GM21737 (cell line): ENCODE measurements around the gene MAGI2.

Source experiments
- ATAC-seq: cut with Tn5 transposase; IDR thresholded peaks from one replicate; pipeline ENCODE4 v1.9.1; 2021; ENCODE audit warnings: mild to moderate bottlenecking, moderate library complexity; ENCODE audit not compliant: unreplicated experiment

The MAGI2 gene

DNA sequence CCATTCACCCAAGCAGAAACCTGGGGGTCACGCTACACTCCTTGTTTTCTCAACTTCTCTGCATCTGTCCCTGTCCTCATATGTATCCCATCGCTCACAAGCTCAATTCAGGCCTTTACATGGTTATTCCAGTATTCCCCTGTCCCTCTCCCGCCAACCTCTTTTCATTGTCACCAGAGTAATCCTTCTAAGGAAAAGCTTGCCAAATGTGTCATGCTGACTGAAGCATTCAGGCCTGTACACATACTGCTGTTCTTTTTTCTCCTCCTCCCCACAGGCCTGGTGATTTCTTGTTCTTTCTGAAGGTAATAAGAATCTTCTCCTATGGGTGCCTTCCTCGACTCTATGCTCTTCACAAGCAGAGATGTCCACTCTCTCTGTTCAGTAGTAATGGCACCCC is 1372.7 kb downstream of the MAGI2 start:
- ATAC-seq = no peak

DNA sequence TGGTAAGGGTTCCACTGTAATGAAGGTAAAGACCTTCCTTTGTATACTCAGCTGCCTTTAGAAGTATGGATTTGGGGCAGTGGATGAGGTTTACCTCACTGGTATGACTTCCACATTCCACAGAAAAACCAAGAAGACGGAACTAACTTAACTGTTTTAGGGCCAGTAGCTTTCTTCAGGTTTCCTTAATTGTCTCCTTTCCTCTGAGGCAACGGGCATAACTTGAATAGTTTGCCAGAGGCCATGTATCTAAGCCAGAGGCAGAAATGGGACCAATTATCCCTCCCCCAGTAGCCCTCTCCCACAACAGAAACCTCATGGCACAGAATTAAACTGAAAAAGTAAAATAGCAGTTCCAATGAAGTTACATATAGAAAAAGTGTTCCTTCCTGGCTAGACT is 1373.2 kb downstream of the MAGI2 start:
- ATAC-seq = no peak

DNA sequence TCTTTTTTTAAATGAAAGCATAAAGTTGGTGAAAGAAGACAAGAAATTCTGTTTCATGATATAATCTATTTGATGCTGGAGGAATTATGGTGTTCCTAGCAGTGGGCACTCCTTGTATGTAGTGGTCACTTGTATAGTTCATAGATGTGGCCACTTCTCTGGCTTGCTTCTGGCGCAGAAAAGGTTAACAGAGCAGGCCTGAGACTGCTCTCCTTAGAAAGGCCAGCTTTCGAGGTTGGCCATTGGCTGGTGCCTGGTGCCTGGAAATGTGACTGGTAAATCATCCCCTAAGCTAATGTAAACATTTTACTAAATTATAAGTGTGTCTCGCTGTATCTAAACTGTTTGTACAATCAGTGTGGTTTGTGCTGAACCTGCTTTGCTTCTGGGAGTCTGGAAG is 1378.8 kb downstream of the MAGI2 start:
- ATAC-seq = no peak

DNA sequence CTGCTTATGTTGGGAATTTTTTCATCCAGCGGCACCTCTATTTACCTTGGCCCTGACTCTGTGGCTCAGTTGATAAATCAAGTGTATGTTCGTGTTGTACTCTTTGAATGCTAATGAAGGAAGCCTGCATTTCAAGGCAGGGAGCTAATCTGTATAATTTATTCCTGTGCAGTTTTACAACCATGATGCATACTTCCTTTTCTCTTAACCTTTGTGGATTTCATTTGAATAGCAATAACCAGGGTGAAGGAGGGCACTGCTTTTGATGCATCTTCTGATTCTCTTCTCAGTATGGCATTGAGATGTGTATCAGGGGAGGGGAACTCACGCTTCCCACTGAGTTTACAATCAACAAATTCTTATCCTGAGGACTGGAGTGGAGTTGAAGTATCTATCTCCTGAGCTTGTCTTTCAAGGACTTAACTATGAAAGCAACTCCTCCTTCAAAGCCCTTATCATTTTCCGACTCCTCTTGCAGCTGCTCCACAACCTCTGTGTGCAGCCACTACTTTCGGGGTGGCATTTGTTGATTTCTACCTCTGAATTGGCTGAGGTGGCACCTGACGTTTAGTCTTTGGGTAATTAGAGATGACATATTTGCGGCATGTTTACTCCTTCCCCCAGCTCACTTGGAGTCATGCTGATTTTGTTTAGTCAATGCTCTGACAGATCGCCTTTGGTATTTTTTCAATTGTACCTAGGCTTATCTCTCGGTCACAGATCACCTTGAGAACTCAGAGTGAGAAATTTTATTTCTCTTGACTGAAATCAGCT is 1379.7 kb downstream of the MAGI2 start:
- ATAC-seq = no peak

DNA sequence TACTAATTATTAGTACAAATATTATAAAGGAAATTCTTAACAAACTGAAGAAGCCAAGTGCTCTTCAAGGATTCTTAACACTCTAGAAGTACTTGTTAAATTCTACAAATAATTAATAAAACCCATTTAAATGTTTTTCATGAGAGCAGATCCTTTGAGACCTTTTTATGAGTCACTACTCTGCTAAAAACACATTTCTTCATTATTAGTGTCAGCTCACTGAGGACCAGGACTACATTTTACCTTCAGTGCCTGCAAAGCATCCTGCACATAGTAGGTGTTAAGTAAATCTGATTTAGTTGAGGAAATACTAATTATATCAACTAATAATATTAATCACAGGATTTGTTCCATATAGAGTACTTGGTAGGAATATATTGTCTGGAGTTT is 1381.3 kb downstream of the MAGI2 start:
- no peak for ATAC-seq

DNA sequence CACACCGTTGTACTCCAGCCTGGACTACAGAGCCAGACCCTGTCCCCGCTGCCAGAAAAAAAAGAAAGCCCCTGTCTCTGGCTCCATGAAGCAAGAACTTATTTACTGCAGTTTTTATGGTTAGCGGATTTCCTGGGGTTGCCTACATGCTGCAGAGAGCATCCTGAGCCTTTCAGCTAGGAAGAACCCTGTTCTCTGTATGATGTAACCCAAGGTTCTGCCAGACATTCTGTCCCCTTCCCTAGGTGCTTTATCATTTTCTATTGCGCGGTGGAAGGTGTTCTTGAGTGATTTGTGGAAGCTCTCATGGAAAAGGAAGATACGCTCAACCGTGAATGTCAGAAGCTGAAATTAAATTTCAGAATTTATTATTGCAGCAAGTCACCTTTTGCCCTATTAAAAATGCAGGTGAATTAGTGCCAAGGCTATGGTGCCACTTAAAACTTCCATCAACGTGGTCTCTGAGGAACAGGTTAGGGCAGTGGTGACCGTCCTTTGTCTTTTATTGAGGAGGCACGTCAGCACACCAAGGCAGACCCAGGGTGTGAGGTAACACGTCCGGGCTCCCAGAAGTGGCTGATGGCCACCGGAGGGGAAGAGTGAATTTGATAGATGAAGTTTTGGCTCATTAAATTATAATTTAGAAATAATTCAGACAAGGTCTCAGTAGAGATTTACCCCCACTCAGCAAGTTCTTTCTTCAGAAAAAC is 1381.8 kb downstream of the MAGI2 start:
- no peak for ATAC-seq

DNA sequence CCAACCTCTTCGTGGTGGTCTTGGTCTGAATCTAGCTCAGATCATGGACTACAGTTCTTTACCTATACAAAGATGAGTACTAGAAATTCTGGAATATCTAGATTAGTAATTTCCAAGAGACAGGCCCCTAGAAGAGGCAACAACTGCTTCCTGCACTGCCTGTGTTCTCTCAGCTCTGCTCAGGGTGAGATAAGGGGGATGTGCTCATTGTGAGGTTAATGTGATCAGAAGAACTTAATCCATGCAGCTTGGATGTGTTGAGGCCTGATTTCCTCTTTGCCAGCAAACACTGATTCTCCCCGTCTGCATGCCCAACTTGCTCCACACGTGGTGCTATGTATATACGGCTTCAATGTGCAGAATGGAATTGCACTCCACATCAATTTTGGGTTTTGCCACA is 1386.9 kb downstream of the MAGI2 start:
- ATAC-seq = no peak

DNA sequence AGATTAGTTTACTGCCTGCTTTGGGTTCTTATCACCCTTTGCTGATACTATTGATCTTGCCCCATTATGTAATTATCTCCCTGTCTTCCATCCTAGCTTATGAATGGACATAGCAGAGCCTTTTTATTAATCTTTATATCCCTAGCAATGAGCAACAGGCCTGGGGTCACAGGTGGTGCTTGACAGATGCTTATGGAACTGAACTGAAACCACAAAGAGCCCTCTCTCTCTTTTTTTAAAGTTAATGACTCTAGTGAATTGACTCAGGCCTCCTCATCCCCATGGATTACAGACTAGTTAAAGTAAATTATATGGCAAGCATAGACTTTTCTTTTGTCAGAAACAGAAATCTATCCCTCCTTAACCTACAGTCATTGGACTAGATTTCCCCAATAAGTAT is 1389.7 kb downstream of the MAGI2 start:
- ATAC-seq = no peak

DNA sequence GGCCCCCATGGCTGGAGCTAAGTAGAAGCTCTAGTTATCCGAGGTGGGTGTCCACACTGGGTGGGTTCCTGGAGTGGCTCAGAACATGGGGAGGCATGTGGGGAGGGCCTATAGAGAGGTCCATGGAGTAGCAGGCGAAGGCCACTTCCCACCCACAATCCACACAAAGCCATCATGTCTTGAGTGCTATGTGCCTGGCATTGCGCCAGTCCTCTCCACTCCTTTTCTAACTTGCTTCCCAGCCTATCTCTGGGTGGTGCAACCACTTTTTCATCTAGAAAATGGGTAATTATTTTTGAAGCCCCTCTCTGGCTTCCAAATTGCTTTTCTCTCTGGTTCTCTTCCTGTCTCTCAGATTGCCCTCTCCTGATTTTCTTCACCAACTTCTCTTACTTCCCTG is 1391.3 kb downstream of the MAGI2 start:
- no peak for ATAC-seq

DNA sequence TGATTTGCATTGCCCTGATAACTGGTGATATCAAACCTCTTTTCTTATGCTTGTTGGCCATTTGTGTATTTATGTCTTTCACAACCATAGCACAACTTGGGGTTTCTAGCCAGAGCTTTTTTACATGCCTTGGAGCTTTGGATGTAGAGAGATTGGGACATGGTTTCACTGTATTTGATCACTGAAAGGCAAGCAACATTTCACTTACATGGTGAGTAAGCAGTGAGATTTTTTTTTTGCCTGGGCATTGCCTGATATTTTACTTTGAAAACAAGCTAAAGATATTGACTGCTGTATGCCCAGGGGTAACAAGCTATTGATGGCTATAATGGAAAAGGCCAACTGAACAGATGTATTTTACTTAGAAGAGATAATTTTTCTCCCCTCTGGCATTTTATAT is 1395.9 kb downstream of the MAGI2 start:
- ATAC-seq = no peak

DNA sequence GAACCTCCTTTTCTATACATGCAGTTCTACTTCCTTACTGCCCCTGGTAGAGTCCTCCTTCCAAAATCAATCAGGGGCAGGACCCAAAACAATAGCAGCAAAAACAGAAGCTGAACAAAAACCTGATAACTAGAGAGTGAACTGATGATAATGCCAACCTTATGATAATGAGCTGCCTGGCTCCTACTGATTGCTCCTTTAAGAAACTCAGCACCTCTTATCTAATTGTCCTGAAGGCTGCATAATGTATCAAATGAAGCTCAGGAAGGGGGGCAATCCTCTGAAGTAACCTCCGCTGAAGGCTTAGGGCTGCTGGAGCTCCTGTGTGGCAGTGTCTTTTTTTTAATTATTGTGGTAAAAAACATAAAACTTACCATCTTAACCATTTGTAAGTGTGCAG is 1397.9 kb downstream of the MAGI2 start:
- ATAC-seq = no peak

DNA sequence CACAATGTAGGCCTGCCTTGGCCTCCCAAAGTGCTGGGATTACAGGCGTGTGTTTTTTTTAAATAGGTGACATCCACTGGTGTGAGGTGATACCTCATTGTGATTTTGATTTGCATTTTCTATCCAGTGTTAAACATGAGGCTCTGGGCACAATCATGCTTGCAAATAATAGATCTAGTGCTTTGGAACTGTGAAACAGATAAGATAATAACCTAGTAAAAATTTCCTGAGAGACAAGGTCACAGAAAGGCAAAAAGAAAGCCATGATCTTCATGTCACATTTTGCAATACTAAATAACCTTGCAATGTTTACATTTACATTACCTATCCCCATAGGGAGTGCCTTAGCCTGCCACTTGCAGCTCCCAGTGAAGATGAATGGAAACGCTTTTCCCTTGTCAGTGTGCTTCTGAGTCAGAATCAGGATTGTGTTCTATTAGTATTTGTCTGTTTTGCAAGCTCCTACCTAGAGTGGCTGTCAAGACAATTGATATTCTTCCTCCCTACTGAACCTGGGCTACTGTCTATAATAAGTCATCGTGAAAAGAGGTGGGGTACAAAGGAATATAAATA is 1398.4 kb downstream of the MAGI2 start:
- no peak for ATAC-seq

DNA sequence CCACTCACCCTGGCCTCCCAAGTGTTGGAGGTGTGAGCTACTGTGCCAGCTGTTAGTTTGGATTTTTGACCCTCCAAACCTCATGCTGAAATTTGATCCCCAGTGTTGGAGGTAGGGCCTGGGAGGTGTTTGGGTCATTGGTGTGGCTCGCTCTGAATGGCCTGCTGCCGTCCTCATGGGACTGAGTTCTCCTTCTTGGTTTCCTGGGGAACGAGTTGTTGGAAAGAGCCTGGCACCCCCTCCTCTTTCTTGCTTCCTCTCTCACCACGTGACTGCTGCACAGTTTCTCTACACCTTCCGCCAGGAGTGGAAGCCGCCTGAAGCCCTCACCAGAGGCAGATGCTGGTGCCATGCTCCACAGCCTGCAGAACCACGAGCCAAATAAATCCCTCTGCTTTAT is 1401.4 kb downstream of the MAGI2 start:
- ATAC-seq = no peak

DNA sequence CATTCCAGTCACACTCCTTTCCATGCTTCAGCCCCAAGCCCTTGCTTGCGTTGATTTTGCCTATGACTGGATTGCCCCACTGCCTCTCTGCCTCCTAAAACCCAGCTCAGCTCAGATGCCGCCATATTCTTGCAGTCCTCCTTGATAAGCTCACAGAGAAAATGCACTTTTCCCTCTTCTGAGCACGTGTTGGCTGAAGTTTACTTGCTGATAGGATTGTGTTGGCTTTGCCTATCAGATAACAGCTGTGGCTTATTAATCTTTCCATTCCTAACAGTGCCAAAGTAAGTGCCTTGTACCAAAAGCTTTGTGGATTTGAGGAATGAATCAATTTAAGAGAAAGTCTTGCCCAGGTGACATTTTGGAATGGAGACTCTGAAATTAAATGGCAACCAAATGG is 1405.7 kb downstream of the MAGI2 start:
- no peak for ATAC-seq

DNA sequence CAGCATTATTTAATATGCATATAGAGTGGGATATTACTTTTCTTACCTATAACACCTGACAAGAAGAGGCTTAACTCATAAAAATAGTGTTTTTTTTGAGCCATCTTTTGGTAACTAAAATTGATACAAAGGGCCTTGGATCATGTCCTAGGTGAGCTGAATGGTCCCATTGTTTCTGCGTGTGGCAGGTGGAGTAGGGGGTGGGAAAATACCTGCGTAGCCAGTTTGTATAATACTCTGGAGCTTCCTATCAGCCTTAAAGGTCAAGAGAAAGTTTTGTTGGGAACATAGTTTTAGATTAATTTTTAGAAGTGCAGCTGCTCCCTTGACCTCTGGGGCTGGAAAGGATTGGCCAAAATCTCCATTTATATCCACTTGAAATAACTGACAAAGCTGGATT is 1410.3 kb downstream of the MAGI2 start:
- ATAC-seq = no peak

DNA sequence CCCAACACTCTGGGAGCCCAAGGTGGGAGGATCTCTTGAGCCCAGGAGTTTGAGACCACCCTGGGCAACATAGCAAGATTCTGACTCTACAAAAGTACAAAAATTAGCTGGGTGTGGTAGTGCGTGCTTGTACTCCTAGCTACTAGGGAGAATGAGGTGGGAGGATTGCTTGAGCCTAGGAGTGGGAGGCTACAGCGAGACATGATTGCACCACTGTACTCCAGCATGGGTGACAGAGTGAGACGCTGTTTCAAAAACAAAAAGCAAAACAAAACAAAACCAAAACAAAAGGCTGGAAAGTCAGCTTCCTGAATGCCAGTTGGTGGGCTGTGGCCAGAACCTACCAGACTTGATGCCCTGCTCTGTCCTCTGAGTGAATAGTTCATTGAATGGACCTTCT is 1412.0 kb downstream of the MAGI2 start:
- no peak for ATAC-seq

DNA sequence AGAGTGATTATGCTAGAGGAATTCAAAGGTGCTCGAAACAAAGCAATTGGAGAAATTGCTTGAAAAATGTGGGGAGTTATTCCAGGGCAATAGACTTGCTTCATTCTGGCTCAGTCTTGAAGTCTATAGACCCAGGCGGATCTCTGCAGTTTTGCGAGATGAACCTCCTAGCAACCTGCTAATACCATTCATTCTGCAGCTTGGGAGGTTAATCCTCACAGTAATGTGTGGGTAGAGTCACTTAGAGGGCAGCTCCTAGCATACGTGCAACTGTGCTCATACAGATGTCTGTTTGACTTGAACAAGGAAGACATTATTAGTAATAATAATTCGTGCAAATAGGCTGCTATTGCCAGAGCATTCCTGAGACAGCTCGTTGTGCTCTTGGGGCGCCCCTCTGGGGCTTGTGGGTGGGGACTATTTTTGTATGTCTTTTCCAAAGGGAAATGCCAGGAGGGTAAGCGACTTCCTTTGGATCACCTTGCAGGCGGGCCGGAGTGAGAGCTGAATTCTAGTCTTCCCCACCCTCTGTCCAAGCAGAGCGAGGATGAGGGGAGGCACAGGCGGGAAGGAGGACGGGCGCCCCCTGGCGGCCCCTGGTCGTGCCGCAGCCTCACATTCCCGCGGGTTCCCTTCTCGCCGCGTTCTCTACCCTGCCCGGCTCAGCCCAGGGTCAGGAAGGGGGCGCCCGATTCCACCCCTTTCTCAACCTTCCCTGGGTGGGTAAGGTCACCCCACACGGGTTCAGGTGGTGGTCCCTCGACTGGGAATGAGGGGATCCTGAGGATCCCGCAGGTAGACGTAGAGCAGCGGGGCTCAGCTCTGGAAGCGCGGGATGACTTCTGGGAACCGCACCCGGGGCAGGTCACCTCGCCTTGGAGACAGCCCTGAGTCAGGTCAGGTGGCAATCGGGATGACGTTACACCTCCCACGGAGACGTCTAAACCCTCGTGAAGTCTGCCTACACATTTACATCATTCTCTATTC is 1413.4 kb downstream of the MAGI2 start:
- ATAC-seq = peak; percentile 73

DNA sequence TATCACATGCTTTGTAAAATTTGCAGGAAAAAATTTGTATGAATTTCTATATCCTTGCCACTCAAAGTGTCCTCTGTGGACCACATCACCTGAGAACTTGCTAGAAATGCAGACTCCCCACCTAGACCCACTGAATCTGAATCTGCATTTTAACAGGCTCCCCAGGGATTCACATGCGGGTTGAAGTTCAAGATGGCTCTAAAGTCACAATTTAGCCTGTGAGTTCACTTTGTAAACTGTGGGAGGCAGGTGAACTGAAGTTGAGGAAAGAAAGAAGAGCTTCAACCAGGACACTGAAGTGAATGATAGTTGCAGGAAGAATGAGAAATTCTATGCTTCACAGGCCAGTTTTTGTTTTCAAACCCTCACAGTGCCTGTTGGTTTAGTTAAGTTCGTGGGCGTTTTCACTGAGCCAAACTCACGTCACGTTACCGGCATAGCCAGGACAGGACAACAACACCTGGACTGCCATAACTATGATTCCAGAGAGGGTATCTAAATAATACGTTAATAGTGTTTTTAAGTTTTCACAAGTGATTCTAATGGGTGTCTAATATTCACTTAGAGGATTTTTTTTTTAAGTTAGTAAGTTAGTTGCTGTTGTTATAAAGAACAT is 1414.9 kb downstream of the MAGI2 start:
- no peak for ATAC-seq

DNA sequence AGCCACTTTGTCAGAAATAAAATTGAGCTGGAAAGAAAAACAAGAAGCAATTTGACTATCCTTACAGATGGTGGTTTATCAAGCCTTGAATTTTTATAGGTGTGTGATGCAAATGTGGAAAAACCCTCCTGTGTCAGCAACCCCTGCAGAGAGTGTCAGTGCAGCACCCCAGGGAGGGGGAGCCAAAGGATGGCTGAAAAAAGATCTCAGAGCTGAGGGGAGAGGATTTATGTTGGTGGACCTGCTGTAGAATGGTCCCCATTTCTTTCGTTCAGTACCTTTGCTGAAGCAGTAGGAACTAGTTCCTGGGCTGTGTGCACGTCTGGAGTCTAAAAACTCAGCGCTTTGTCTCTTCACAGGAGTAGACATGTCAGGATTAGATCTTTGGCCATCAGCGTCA is 1415.9 kb downstream of the MAGI2 start:
- ATAC-seq = no peak

DNA sequence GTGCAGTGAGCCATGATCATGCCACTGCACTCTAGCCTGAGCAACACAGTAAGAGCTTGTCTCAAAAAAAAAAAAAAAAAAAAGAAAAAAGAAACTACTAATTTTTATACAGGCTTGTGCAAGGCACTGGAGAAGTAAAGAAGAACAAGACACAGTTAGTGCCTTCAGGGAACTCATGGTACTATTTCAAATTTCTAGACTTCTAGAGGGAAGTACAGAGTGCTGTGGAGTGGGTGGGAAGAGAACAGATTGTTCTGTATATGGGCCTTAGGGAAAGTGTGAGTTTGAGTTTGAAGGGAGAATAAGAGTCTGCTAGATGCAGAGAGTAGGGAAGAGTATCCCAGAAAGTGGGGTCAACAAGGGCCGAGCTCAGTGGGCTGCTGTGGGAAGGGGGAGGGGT is 1420.1 kb downstream of the MAGI2 start:
- no peak for ATAC-seq

DNA sequence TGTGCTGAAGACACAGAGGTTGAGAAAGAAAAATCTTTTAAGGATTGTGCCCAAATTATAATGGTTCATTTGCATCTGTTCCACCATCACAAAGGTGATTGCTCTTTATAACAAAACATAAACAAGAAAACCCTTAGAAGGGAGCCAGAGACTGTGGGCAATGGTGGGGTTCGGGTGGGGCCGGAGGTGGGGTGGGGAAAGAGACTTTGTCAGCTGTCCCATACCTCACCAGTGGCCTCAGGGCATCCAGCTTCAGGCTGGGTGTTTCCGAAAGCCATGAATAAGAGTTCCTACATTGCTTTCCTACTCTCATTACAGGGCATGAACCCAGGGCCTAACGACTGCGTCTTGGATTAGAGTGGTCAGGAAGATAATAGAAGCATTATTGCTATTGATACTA is 1427.0 kb downstream of the MAGI2 start:
- no peak for ATAC-seq
